Heart right ventricle (tissue), 16 donors: ENCODE results near the gene OGA. TPM values are rescaled to one million over a fixed set of nuclear protein-coding genes. Genes with fewer than 3 reads are reported as not detected.

Source experiments
- ATAC-seq, 8 donors: fragments of 200-7000 bp; cut with Tn5 transposase; one replicate each; pipeline ENCODE4 v1.9.1; 2020; ENCODE audit warnings: mild to moderate bottlenecking in 8 of 8, moderate library complexity in 8 of 8, moderate number of reproducible peaks in 1 of 8
- DNase-seq, 2 donors: peaks; one replicate each; pipeline ENCODE4 v3.0.0-alpha.2; 2020
- H3K27ac ChIP-seq, 10 donors: fragments of 200-600 bp; sonication (generic) in 2 of 10; one replicate each; pipeline versions ENCODE4 v1.5.0 to v1.8.0; 2020 to 2022; ENCODE audit warnings: mild to moderate bottlenecking in 3 of 10
- H3K27me3 ChIP-seq, 7 donors: fragments of 200-600 bp; one replicate each; pipeline ENCODE4 v1.8.0; 2021 to 2022; ENCODE audit warnings: mild to moderate bottlenecking in 2 of 7
- H3K36me3 ChIP-seq, 9 donors: fragments of 200-600 bp; sonication (generic) in 1 of 9; one replicate each; pipeline versions ENCODE4 v1.5.0 to v1.8.0; 2020 to 2022; ENCODE audit warnings: mild to moderate bottlenecking in 2 of 9
- H3K4me1 ChIP-seq, 9 donors: fragments of 200-600 bp; sonication (generic) in 1 of 9; one replicate each; pipeline versions ENCODE4 v1.5.0 to v1.8.0; 2020 to 2022; ENCODE audit warnings: mild to moderate bottlenecking in 4 of 9
- H3K4me3 ChIP-seq, 10 donors: fragments of 200-600 bp; sonication (generic) in 2 of 10; one replicate each; pipeline versions ENCODE4 v1.5.0 to v1.8.0; 2020 to 2022; ENCODE audit warnings: mild to moderate bottlenecking in 7 of 10, moderate library complexity in 2 of 10
- H3K9me3 ChIP-seq, 11 donors: fragments of 200-600 bp in 10 of 11; sonication (generic) in 2 of 11; one replicate each; pipeline versions ENCODE4 v1.5.0 to v1.8.0; 2013 to 2022; ENCODE audit warnings: mild to moderate bottlenecking in 2 of 11, control low read depth in 1 of 11, moderate library complexity in 1 of 11
- CTCF ChIP-seq, 9 donors: fragments of 200-600 bp; sonication (generic) in 2 of 9; IDR thresholded peaks; one replicate each; pipeline versions ENCODE4 v1.5.0 to v1.8.0; 2021 to 2022; ENCODE audit warnings: antibody characterized with exemption in 9 of 9, mild to moderate bottlenecking in 5 of 9, moderate library complexity in 1 of 9
- WGBS, 2 donors: extraction: QIAGEN DNeasy Blood & Tissue Kit; methylation state at CpG; one replicate each; pipeline ENCODE4 v1.1.7; 2013; ENCODE audit warnings: inconsistent platforms in 1 of 2; 5-methylcytosine and 5-hydroxymethylcytosine counted together
- intact Hi-C, 10 donors: fragments of 100-400 bp; cut with DNase I; formaldehyde crosslinking; loops; one replicate each; pipeline versions ENCODE4 v1.11.1 to v1.14.2; 2022
- polyA plus RNA-seq, 2 donors: library from polyadenylated mRNA; stranded (reverse); fragments of 200-250 nt; gene quantifications; one replicate each; pipeline ENCODE4 v1.2.3, GENCODE V29; 2013
- total RNA-seq, 10 donors: library from RNA; stranded (reverse); fragmentation: NEBNext Ultra II Directional in 3 of 10; extraction: Animal tissue kit (Norgen Biotek cat#: 25700) in 3 of 10; gene quantifications; one replicate each; pipeline versions ENCODE4 v1.2.1 to v1.2.4, GENCODE V29; 2021 to 2023
- donor health status: Arrhythmogenic right ventricular cardiomyopathy.
- donor health status: ischemic (EF 13 %, LVEDD 7.1; RV severe dilation, severe dysfunction).
- donor health status: healthy with polysubstance abuse.
- donor health status: DM: no; HTN: yes; CAD: no.
- donor health status: DM: no; HTN: no; CAD: no.
- donor health status: ischemic (EF 25% LVEDD 6.9; RV normal size, moderate dysfunction).
- donor health status: ischemic (EF 25% LVEDD 5.7; RV mildly dilated, moderate dysfunction).
- donor health status: healthy.
- donor health status: DM: yes; HTN: yes; CAD: no.
- donor health status: Ischemic cardiomyopathy.
- donor health status: ischemic (EF 35%, LVEDD 5.7; RV mildly dilated, moderate dysfunction).
- donor health status: nonischemic (EF 11% LVEDD 7.7; RV severe dilation, severe dysfunction).
- donor health status: DM: yes; HTN: yes; CAD: no.
- donor health status: PGD.
- donor health status: ischemic (EF 29% LVEDD 5.4; RV normal size, mild dysfunction).
- donor health status: nonischemic (EF 23%, LVEDD 6.1; RV moderate dilation, normal function).

OGA gene
- total and polyA plus RNA-seq, 12 donors, result 28.7 to 146 (median 116) TPM

GRCh38 chr10:101778151-101778780 lies 40.0 kb downstream of the OGA start:
- ATAC-seq (no peak), DNase-seq (no peak)
- no peak overlapping the region for H3K27ac ChIP-seq
- TF ChIP-seq CTCF (IDR thresholded peaks at IDR 0.05), result no peak
- H3K27me3 ChIP-seq, result peaks cover 19 to 69% (median 49%) of the 10 kb centered on the region in 7 donors
- 51 to 60% methylated on average over 12 of the region's 12 CpGs for WGBS, 2 donors
- peak overlapping the region in 7 of 10 donors; percentile 23 to 58 (median 49) for H3K4me3 ChIP-seq
- intact Hi-C loops, result loop anchor here in 4 of 10 donors (5.0 to 10.0 kb wide), 4 partner anchors 93 to 563 kb away; no protein-coding TSS in a partner anchor
- no peaks in the 10 kb centered on the region for H3K36me3 ChIP-seq
- H3K9me3 ChIP-seq, result no peaks in the 10 kb centered on the region
- H3K4me1 ChIP-seq, result peaks cover 19 to 63% (median 40%) of the 10 kb centered on the region in 9 donors

GRCh38 chr10:101777619-101778145 lies 40.6 kb downstream of the OGA start:
- WGBS, 2 donors, result 93 to 95% methylated on average over 3 of the region's 3 CpGs
- no peak overlapping the region for H3K27ac ChIP-seq
- intact Hi-C loops, result loop anchor here in 4 of 10 donors (5.0 to 10.0 kb wide), 4 partner anchors 93 to 563 kb away; no protein-coding TSS in a partner anchor
- no peaks in the 10 kb centered on the region for H3K9me3 ChIP-seq
- no peak for TF ChIP-seq CTCF (IDR thresholded peaks at IDR 0.05)
- H3K4me3 ChIP-seq, result no peak overlapping the region
- peaks cover 19 to 59% (median 36%) of the 10 kb centered on the region in 9 donors for H3K4me1 ChIP-seq
- H3K27me3 ChIP-seq, result peaks cover 19 to 75% (median 55%) of the 10 kb centered on the region in 7 donors
- no peak for ATAC-seq
- DNase-seq, result no peak
- H3K36me3 ChIP-seq, result no peaks in the 10 kb centered on the region

GRCh38 chr10:101776161-101776817 lies 42.0 kb downstream of the OGA start:
- H3K36me3 ChIP-seq, result no peaks in the 10 kb centered on the region
- DNase-seq (no peak), ATAC-seq (no peak)
- no peak for TF ChIP-seq CTCF (IDR thresholded peaks at IDR 0.05)
- no peaks in the 10 kb centered on the region for H3K9me3 ChIP-seq
- intact Hi-C loops, result loop anchor here in 4 of 10 donors (5.0 to 10.0 kb wide), 4 partner anchors 91 to 561 kb away; no protein-coding TSS in a partner anchor
- peak overlapping the region in 8 of 10 donors; percentile 17 to 36 (median 30) for H3K4me3 ChIP-seq
- peaks cover 19 to 47% (median 33%) of the 10 kb centered on the region in 9 donors for H3K4me1 ChIP-seq
- H3K27ac ChIP-seq, result no peak overlapping the region
- peaks cover 19 to 89% (median 69%) of the 10 kb centered on the region in 7 donors for H3K27me3 ChIP-seq
- WGBS, 2 donors, result 5 to 10% methylated on average over 40 to 65 of the region's 74 CpGs
